Lower leg skin (tissue), 4 donors: ENCODE measurements around the gene ATCAY. TPM values are rescaled to one million over a fixed set of nuclear protein-coding genes. Genes with fewer than 3 reads are reported as not detected.

ENCODE experiments used
- DNase-seq, 2 donors: peaks; one replicate each; pipeline ENCODE4 v3.0.0-alpha.2; 2019; ENCODE audit warnings: low spot score in 2 of 2
- H3K4me3 ChIP-seq: fragments of 200-600 bp; sonication (generic); 2 replicates; pipeline ENCODE4 v1.5.1; 2017; ENCODE audit warnings: mild to moderate bottlenecking, low read depth; ENCODE audit not compliant: poor library complexity, severe bottlenecking
- CTCF ChIP-seq, 3 donors: fragments of 450-650 bp; IDR thresholded peaks; one replicate each; pipeline ENCODE4 v1.5.1; 2016; ENCODE audit warnings: antibody characterized with exemption in 3 of 3, mild to moderate bottlenecking in 3 of 3, moderate library complexity in 2 of 3
- POLR2A ChIP-seq, 2 donors: fragments of 450-650 bp; IDR thresholded peaks; one replicate each; pipeline ENCODE4 v1.6.1; 2016 to 2017; ENCODE audit warnings: antibody characterized with exemption in 2 of 2, mild to moderate bottlenecking in 1 of 2, moderate library complexity in 1 of 2
- WGBS, 2 donors: methylation state at CpG; one replicate each; pipeline ENCODE4 v1.1.5; 2018; 5-methylcytosine and 5-hydroxymethylcytosine counted together
- intact Hi-C: fragments of 100-400 bp; cut with DNase I; formaldehyde crosslinking; loops from one replicate; pipeline ENCODE4 v1.15.0; 2023; ENCODE audit warnings: low total_unique reads
- total RNA-seq, 4 donors: library from RNA; depleted of rRNA; stranded (reverse); fragments of >200 nt; gene quantifications; one replicate each; pipeline ENCODE4 v1.1.0, GENCODE V29; 2016

The ATCAY gene
- total RNA-seq = not detected

- intact Hi-C loops = no loop called here
- no peak for TF ChIP-seq POLR2A (IDR thresholded peaks at IDR 0.05)
- no peak for TF ChIP-seq CTCF (IDR thresholded peaks at IDR 0.05)
- 2% methylated on average over 31 to 49 of the region's 49 CpGs for WGBS, 2 donors
- no peak for DNase-seq
- no peak within 1 kb of the TSS for H3K4me3 ChIP-seq
Observed at GRCh38 chr19:3880471-3881271, at the start of gene ATCAY. TSS of gene ATCAY (plus strand) at chr19:3880685. CDS start at chr19:3885768, 5,083 bp downstream.

GRCh38 chr19:3831601-3832000, 48.9 kb upstream of the ATCAY start:
- intact Hi-C loops = no loop called here
- DNase-seq = no peak
- no peak overlapping the region for H3K4me3 ChIP-seq
- WGBS, 2 donors = 63 to 71% methylated on average over 15 to 19 of the region's 19 CpGs
- TF ChIP-seq POLR2A (IDR thresholded peaks at IDR 0.05) (no peak), CTCF (IDR thresholded peaks at IDR 0.05) (no peak)

GRCh38 chr19:3832001-3832400, 48.5 kb upstream of the ATCAY start:
- no peak overlapping the region for H3K4me3 ChIP-seq
- intact Hi-C loops = no loop called here
- DNase-seq = no peak
- TF ChIP-seq POLR2A (IDR thresholded peaks at IDR 0.05) = no peak
- no peak for TF ChIP-seq CTCF (IDR thresholded peaks at IDR 0.05)
- WGBS, 2 donors = 78 to 79% methylated on average over 6 of the region's 6 CpGs

- DNase-seq = no peak
- intact Hi-C loops = no loop called here
- TF ChIP-seq CTCF (IDR thresholded peaks at IDR 0.05) (no peak), POLR2A (IDR thresholded peaks at IDR 0.05) (no peak)
- 41 to 46% methylated on average over 34 of the region's 34 CpGs for WGBS, 2 donors
- H3K4me3 ChIP-seq = no peak overlapping the region
Observed at GRCh38 chr19:3833578-3834348, 46.7 kb upstream of the ATCAY start.

GRCh38 chr19:3834349-3835054, 46.0 kb upstream of the ATCAY start:
- DNase-seq = no peak
- no peak overlapping the region for H3K4me3 ChIP-seq
- TF ChIP-seq POLR2A (IDR thresholded peaks at IDR 0.05) (no peak), CTCF (IDR thresholded peaks at IDR 0.05) (no peak)
- WGBS, 2 donors = 90 to 92% methylated on average over 26 to 35 of the region's 35 CpGs
- intact Hi-C loops = no loop called here
